SH-SY5Y (cell line): Measurements from ENCODE around the gene APOC3.

ENCODE experiments used
- GATA2 ChIP-seq: IDR thresholded peaks from 2 replicates; pipeline ENCODE4 v1.6.1; 2011; ENCODE audit warnings: mild to moderate bottlenecking, low read depth, low read length
- GATA3 ChIP-seq: IDR thresholded peaks from 2 replicates; pipeline ENCODE4 v1.6.1; 2011; ENCODE audit warnings: low read depth, mild to moderate bottlenecking, low read length, moderate library complexity

DNA sequence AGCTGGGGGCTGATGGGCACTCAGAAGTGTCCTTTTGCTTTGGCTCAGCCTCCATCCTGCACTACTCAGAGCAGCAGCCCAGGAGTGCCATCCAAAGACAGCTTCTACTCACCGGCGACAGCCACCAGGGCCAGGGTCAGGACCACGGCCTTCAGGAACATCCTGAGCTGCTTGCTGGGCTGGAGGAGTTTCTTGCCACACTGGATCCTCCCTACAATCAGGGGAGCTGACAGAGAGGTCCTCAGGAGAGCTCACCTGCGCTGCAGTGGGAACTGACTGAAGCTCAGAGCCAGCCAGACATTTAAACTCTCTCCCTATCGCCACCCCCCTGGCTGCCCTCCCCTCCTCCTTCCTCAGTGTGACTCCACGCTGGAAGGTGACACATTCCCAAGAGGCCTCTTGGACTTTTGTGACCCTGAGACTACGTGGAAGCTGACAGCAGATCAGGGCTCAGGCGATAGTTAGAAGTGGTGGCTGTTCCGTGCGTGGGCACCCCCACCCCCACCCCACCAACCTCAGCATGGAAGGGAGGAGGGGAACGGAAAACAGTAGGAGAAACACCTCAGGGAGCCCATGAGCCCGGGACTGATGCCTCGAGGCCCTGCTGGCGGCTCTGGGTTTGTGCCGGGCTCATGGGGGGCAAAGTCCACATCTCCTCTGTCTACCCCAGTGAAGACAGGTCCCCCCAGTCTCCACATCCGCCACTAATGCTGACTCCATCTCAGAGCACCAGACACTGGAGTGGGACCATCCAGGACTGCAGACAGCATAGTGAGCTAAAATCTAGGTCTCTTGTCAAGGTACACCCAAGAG, 6.5 kb upstream of the APOC3 start, which contains the start of gene APOA4:
- no peak for TF ChIP-seq GATA2
- no peak for TF ChIP-seq GATA3
